ENCODE measurements around the gene PJA1.

GRCh38 chrX:69195810-69196209 lies 30.6 kb upstream of the PJA1 start:
- TF ChIP-seq CTCF (conservative IDR thresholded peaks at IDR 0.05; ENCODE audit: low read length) (no peak), EZH2phosphoT487 (IDR thresholded peaks at IDR 0.05; ENCODE audit: borderline replicate concordance, low read depth, low read length) (no peak)
